Measurements from ENCODE around the gene TRIM66. TPM values are rescaled to one million over a fixed set of nuclear protein-coding genes. Genes with fewer than 3 reads are reported as not detected.

TRIM66 gene
- total and polyA plus RNA-seq, 2 of the 8 experiments (the other 6 are each of a cell fraction or from before 2014, with no cell fraction given), result 3.1 to 3.5 TPM

- TF ChIP-seq, protein P1, sequence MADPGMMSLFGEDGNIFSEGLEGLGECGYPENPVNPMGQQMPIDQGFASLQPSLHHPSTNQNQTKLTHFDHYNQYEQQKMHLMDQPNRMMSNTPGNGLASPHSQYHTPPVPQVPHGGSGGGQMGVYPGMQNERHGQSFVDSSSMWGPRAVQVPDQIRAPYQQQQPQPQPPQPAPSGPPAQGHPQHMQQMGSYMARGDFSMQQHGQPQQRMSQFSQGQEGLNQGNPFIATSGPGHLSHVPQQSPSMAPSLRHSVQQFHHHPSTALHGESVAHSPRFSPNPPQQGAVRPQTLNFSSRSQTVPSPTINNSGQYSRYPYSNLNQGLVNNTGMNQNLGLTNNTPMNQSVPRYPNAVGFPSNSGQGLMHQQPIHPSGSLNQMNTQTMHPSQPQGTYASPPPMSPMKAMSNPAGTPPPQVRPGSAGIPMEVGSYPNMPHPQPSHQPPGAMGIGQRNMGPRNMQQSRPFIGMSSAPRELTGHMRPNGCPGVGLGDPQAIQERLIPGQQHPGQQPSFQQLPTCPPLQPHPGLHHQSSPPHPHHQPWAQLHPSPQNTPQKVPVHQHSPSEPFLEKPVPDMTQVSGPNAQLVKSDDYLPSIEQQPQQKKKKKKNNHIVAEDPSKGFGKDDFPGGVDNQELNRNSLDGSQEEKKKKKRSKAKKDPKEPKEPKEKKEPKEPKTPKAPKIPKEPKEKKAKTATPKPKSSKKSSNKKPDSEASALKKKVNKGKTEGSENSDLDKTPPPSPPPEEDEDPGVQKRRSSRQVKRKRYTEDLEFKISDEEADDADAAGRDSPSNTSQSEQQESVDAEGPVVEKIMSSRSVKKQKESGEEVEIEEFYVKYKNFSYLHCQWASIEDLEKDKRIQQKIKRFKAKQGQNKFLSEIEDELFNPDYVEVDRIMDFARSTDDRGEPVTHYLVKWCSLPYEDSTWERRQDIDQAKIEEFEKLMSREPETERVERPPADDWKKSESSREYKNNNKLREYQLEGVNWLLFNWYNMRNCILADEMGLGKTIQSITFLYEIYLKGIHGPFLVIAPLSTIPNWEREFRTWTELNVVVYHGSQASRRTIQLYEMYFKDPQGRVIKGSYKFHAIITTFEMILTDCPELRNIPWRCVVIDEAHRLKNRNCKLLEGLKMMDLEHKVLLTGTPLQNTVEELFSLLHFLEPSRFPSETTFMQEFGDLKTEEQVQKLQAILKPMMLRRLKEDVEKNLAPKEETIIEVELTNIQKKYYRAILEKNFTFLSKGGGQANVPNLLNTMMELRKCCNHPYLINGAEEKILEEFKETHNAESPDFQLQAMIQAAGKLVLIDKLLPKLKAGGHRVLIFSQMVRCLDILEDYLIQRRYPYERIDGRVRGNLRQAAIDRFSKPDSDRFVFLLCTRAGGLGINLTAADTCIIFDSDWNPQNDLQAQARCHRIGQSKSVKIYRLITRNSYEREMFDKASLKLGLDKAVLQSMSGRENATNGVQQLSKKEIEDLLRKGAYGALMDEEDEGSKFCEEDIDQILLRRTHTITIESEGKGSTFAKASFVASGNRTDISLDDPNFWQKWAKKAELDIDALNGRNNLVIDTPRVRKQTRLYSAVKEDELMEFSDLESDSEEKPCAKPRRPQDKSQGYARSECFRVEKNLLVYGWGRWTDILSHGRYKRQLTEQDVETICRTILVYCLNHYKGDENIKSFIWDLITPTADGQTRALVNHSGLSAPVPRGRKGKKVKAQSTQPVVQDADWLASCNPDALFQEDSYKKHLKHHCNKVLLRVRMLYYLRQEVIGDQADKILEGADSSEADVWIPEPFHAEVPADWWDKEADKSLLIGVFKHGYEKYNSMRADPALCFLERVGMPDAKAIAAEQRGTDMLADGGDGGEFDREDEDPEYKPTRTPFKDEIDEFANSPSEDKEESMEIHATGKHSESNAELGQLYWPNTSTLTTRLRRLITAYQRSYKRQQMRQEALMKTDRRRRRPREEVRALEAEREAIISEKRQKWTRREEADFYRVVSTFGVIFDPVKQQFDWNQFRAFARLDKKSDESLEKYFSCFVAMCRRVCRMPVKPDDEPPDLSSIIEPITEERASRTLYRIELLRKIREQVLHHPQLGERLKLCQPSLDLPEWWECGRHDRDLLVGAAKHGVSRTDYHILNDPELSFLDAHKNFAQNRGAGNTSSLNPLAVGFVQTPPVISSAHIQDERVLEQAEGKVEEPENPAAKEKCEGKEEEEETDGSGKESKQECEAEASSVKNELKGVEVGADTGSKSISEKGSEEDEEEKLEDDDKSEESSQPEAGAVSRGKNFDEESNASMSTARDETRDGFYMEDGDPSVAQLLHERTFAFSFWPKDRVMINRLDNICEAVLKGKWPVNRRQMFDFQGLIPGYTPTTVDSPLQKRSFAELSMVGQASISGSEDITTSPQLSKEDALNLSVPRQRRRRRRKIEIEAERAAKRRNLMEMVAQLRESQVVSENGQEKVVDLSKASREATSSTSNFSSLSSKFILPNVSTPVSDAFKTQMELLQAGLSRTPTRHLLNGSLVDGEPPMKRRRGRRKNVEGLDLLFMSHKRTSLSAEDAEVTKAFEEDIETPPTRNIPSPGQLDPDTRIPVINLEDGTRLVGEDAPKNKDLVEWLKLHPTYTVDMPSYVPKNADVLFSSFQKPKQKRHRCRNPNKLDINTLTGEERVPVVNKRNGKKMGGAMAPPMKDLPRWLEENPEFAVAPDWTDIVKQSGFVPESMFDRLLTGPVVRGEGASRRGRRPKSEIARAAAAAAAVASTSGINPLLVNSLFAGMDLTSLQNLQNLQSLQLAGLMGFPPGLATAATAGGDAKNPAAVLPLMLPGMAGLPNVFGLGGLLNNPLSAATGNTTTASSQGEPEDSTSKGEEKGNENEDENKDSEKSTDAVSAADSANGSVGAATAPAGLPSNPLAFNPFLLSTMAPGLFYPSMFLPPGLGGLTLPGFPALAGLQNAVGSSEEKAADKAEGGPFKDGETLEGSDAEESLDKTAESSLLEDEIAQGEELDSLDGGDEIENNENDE (IDR thresholded peaks at IDR 0.05; ENCODE audit: insufficient replicate concordance, low read length), result no peak
- TF ChIP-seq CHD2 (IDR thresholded peaks at IDR 0.05; ENCODE audit: low read length) (no peak), TCF12 (IDR thresholded peaks at IDR 0.05; ENCODE audit: low read depth, low read length) (no peak), GTF2F1 (IDR thresholded peaks at IDR 0.05; ENCODE audit: borderline replicate concordance, low read depth, low read length) (no peak), SP4 (IDR thresholded peaks at IDR 0.05; ENCODE audit: low read length) (no peak), TAF1 (IDR thresholded peaks at IDR 0.05; ENCODE audit: low read depth, low read length) (no peak)
These were observed 41.1 kb downstream of the TRIM66 start (continued) for GRCh38 chr11:8641332-8641731.
